Measurements from ENCODE around the gene CDH24. TPM values are rescaled to one million over a fixed set of nuclear protein-coding genes. Genes with fewer than 3 reads are reported as not detected.

Gene CDH24
- total and polyA plus RNA-seq, 8 donors: 6.1 to 14.8 (median 11.3) TPM

DNA sequence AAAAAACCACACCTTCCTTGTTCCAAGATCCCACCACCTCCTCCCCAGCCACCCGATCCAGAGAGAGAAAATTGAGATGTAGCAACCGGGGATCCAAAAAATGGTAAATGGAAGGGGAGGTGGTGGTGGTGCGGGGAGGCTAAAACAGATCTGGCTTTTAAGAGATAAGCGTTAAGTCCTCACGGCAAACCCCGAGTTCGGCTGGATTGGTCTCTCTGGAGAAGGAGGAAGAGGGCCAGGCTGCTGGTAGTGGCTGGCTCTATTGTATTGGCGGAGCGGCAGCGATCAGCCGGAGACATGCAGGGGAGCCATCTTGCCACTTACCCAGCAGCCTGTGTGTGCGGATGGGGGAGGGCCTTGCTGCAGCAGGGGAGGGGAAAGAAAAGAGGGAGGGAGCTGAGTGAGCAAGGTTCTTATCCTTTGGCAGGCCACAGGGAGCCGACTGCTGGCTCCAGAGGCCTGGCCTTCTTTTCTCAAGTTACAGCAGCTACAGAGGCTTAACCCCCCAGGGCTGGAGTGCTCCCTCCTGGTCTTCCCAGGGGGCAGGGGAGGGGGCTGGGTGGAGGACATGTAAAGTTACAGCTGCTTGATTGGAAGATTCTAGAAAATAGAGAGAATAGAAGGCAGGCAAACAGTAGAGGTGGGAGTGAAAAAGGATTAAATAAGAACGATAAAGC, 14.1 kb upstream of the CDH24 start:
- peaks cover 12 to 50% of the 10 kb centered on the region in 2 donors for H3K4me1 ChIP-seq
- ATAC-seq (peak; percentile 95), DNase-seq (peak; percentile 85 to 94 (median 90))
- peak overlapping the region; percentile 77 to 81 for H3K27ac ChIP-seq
- peak overlapping the region; percentile 49 to 69 for H3K4me3 ChIP-seq
- H3K9me3 ChIP-seq: no peaks in the 10 kb centered on the region
- peaks cover 0 to 74% of the 10 kb centered on the region in 2 donors for H3K36me3 ChIP-seq
- H3K27me3 ChIP-seq: no peaks in the 10 kb centered on the region
- intact Hi-C loops (cut with DNase I): no loop called here
- TF ChIP-seq, protein P1, sequence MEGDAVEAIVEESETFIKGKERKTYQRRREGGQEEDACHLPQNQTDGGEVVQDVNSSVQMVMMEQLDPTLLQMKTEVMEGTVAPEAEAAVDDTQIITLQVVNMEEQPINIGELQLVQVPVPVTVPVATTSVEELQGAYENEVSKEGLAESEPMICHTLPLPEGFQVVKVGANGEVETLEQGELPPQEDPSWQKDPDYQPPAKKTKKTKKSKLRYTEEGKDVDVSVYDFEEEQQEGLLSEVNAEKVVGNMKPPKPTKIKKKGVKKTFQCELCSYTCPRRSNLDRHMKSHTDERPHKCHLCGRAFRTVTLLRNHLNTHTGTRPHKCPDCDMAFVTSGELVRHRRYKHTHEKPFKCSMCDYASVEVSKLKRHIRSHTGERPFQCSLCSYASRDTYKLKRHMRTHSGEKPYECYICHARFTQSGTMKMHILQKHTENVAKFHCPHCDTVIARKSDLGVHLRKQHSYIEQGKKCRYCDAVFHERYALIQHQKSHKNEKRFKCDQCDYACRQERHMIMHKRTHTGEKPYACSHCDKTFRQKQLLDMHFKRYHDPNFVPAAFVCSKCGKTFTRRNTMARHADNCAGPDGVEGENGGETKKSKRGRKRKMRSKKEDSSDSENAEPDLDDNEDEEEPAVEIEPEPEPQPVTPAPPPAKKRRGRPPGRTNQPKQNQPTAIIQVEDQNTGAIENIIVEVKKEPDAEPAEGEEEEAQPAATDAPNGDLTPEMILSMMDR (IDR thresholded peaks at IDR 0.05): no peak

DNA sequence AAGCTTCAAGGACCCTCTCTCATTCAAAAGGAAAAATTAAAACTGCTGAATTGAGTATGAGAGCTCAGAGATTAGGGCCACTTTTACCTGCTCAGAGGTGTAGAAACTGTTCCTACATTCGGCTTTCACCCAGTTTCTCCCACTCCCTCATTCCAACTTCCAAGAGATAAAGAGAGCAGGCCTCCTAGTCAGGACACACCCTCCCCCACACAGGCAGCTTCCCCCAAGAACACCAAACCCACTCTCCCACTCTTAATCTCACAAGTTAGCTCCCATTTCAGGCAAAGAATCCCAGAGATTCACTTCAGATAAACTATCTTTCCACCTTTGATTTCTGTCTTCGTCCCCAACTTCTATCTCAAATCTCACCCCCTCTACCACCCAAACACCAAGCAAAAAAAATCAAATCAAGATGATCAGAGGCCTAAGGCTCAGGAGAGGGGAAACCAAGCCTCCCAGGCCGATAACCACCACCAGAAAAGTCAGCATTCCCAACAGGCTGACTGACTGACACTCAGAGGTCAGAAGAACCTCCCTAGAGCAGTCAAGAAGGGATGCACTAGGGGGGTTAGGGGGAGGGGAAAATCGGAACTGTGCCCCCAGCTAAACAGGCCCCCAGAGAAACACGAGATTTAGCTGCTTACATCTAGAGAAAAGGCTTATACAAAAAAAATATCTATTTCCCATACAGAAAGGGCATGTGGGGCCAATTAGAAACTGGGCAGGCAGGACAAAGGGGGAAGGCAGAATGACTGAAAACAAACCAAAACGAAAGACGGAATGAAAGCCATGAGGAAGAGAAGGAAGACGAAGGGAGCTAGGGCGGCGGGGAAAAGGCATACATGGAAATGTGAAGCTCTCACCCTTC, 13.2 kb upstream of the CDH24 start:
- no peak for DNase-seq
- intact Hi-C loops (cut with DNase I): no loop called here
- TF ChIP-seq, protein P1 (IDR thresholded peaks at IDR 0.05): no peak

DNA sequence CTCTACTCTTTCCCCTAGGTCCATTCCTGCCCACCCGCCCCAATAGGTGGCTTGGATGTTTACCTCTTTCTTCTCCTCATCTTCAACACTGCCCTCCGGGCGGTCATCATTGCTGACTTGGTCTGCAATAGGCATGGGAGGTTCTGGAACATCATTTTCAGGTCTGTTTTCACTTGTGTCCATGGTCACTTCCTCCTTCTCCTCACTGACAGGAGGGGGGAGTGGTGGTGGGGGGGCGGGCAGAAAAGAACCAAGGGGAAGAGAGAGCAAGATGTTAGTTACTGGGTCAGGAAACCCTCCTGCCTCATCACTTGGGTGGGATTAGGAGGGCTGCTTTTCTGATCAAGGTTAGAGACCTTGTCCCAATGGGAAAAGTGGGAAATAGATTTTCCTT, 12.1 kb upstream of the CDH24 start:
- Histone ChIP-seq H3K4me1 (peaks cover 12 to 48% of the 10 kb centered on the region in 2 donors), H3K9me3 (no peaks in the 10 kb centered on the region), H3K27me3 (no peaks in the 10 kb centered on the region), H3K27ac (peak overlapping the region; percentile 2 to 48), H3K36me3 (peaks cover 0 to 74% of the 10 kb centered on the region in 2 donors), H3K4me3 (no peak overlapping the region)
- intact Hi-C loops (cut with DNase I): loop anchor here in 1 of 2 donors (5.0 kb wide), 1 partner anchor 38 kb away; no protein-coding TSS in a partner anchor
- ATAC-seq (no peak), DNase-seq (no peak)
- TF ChIP-seq, protein P1 (IDR thresholded peaks at IDR 0.05): no peak

More for the DNA sequence above, 13.2 kb upstream of the CDH24 start:
- Histone ChIP-seq H3K9me3 (no peaks in the 10 kb centered on the region), H3K27ac (peak overlapping the region; percentile 77 to 81), H3K4me1 (peaks cover 12 to 48% of the 10 kb centered on the region in 2 donors), H3K36me3 (peaks cover 0 to 74% of the 10 kb centered on the region in 2 donors), H3K4me3 (peak overlapping the region; percentile 49 to 69), H3K27me3 (no peaks in the 10 kb centered on the region)
- no peak for ATAC-seq

DNA sequence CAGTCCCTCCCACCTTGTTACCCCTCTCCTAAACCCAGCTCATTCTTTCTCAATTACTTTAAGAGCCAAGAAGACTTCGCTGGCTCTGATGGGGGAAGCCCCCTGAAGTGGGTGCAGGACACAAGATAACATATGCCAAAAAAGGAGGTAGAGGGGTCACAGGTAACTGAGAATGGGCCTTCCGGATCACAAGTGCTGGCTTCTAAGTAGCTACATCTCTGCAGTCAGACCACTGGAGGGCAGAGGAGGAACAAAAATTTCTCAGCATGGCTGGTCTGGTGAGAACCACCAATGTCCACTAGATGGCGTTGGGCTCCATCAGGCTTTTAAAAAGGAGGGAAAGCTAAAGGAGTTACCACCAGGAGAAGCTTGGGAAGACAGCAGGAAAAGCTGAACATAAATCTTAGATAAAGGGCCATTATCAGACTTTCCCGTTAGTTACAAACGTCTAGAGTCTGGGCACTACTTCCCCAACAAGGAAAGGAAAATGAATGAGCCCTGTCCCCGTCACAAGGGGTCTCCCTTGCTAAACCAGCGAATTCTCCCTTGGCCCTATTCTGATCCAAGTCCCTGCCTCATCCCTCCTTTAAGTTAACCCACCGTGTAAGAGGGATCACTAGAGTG, 11.6 kb upstream of the CDH24 start:
- ATAC-seq (peak; percentile 85), DNase-seq (peak in 3 of 4 donors; percentile 70 to 91 (median 82))
- TF ChIP-seq, protein P1 (IDR thresholded peaks at IDR 0.05): peak; percentile 94 to 99
- intact Hi-C loops (cut with DNase I): loop anchor here in 1 of 2 donors (5.0 kb wide), 1 partner anchor 38 kb away; no protein-coding TSS in a partner anchor
- Histone ChIP-seq H3K36me3 (peaks cover 0 to 74% of the 10 kb centered on the region in 2 donors), H3K27me3 (no peaks in the 10 kb centered on the region), H3K4me3 (no peak overlapping the region), H3K27ac (peak overlapping the region; percentile 2 to 48), H3K4me1 (peaks cover 12 to 48% of the 10 kb centered on the region in 2 donors), H3K9me3 (no peaks in the 10 kb centered on the region)
